Sigmoid colon (tissue), 4 donors: ENCODE results near the gene RTCA.

ENCODE experiments used
- EP300 ChIP-seq, 4 donors: sonication (generic); formaldehyde crosslinking; IDR thresholded peaks; one replicate each; pipeline ENCODE4 v1.6.1; 2017; ENCODE audit warnings: antibody characterized with exemption in 4 of 4
- POLR2A ChIP-seq, 2 donors: fragments of 450-650 bp; IDR thresholded peaks; one replicate each; pipeline ENCODE4 v1.6.1; 2016; ENCODE audit warnings: antibody characterized with exemption in 2 of 2, mild to moderate bottlenecking in 2 of 2, moderate library complexity in 2 of 2
- TF ChIP-seq, protein P1 (sequence below), 4 experiments: fragments of 450-650 bp in 3 of 4; fragments of 200-600 bp in 1 of 4; IDR thresholded peaks; one replicate each; pipeline ENCODE4 v1.5.1; 2016 to 2019; ENCODE audit warnings: antibody characterized with exemption in 4 of 4, mild to moderate bottlenecking in 3 of 4, moderate library complexity in 2 of 4

DNA sequence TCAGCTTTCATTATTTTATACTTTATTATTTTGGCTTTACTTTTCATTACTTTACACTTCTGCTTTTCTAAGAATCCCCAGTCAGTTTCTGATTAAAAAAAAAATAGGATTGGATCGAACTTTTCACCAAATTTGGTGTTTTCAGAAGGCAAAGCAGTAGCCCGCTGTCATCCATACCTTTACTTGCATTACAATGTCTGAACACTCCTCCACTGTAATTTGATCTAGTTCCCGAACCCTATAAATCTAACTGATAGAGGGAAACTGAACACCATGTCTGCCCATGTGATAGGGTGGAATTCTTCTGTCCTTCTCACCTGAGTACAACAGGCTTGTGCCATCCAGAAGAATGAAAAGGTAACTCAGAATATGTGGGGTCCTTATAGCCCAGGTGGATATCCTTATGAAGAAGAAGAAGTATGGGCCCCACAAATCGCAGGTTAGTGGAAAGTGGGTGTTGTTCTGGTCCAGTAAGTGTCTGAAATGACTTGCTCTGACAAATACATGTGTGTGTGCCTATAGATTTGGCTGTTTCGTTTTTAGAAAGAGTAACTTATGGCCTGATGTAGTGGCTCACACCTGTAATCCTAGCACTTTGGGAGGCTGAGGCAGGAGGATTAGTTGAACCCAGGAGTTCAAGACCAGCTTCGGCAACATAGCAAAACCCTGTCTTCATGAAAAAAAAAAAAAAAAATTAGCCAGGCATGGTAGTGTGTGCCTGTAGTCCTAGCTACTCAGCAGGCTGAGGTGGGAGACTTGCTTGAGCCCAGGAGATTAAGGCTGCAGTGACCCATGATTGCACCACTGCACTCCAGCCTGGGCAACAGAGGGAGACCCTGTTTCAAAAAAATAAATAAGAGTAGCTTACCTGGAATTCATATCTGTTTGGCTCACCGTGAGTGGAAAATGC, 59.7 kb downstream of the RTCA start:
- TF ChIP-seq, protein P1, sequence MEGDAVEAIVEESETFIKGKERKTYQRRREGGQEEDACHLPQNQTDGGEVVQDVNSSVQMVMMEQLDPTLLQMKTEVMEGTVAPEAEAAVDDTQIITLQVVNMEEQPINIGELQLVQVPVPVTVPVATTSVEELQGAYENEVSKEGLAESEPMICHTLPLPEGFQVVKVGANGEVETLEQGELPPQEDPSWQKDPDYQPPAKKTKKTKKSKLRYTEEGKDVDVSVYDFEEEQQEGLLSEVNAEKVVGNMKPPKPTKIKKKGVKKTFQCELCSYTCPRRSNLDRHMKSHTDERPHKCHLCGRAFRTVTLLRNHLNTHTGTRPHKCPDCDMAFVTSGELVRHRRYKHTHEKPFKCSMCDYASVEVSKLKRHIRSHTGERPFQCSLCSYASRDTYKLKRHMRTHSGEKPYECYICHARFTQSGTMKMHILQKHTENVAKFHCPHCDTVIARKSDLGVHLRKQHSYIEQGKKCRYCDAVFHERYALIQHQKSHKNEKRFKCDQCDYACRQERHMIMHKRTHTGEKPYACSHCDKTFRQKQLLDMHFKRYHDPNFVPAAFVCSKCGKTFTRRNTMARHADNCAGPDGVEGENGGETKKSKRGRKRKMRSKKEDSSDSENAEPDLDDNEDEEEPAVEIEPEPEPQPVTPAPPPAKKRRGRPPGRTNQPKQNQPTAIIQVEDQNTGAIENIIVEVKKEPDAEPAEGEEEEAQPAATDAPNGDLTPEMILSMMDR (IDR thresholded peaks at IDR 0.05) = no peak
- TF ChIP-seq EP300 (IDR thresholded peaks at IDR 0.05) (no peak), POLR2A (IDR thresholded peaks at IDR 0.05) (no peak)
